MV-4-11 (cell line): ENCODE measurements around the gene CIC.
"Not testable (repeated sequence)": the region's sequence is repeated elsewhere in the genome, so short reads cannot be mapped to it uniquely, and the experiment has no call there.

Source experiments
- DNase-seq: peaks from one replicate; lab custom pipeline; 2025; lab: John Stamatoyannopoulos, UW

Gene CIC

DNA sequence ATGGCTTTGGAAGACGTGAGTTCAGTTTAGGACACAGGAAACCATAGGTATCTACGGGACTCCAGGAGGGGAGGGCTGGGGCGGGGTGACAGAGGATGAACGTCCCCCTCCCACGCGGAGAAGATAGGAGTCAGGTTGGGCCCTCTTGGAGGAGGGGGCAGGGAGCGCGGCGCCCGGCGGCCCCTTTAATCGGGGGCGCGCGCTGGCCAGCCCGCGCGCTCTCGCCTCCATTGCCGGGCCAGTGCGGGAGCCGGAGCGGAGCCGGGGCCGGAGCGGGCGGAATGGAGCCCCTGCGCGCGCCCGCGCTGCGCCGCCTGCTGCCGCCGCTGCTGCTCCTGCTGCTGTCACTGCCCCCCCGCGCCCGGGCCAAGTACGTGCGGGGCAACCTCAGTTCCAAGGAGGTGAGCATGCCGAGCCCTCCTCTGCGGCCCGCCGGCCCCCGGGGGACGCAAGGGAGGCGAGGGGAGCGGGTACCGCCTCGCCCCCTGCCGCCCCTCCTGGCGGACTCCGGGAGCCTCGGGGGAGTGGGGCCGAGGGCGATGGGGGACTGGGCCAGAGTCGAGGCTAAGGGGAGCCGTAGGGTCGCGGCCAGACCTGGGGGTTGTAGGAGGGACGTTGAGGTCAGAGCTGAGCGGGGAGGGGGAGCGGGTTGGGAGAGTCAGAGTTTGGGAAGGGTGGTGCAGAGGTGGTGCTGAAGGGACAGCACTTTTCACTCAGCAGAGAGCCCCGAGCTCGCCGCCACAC is 44.2 kb downstream of the CIC start, which contains the start of gene TMEM145:
TMEM145 (plus strand) TSS at position 214 of the 744 bp plus-strand sequence; CDS start at position 282, 68 bp downstream.
- peak; percentile 46 for DNase-seq

DNA sequence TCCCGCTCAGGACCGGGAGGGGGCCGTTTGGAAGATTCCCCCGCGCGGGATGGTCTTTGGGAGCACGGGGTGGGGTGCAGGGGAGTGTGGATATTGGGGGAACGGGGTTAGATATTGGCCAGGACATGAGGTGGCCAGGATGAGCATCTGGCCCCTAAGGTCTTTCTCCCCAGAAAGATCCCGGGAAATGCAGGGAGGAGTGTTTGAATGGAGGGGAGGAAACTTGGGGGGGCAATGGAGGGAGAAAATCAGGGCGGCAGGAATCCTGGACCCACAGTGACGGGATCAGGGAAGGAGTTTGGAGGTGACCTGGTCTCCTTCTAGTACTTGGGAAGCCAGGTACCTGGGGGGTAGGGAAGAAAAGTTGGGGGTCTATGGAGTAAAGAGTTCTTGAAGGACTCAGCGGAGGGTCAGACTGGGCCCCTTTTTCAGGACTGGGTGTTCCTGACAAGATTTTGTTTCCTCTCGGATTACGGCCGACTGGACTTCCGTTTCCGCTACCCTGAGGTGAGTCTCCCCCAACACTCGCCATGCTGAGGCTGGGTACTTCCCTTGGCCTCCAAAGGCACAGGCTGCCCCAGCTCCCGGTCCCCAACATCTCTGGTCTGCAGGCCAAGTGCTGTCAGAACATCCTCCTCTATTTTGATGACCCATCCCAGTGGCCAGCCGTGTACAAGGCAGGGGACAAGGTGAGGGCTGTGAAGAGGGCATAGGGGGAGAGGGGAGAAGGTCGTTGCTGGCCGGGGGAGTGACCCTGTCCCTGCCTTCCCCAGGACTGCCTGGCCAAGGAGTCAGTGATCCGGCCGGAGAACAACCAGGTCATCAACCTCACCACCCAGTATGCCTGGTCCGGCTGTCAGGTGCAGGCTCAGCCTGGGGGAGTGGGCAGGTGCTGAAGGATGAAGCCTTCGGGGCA is 45.0 kb downstream of the CIC start:
- no peak for DNase-seq

DNA sequence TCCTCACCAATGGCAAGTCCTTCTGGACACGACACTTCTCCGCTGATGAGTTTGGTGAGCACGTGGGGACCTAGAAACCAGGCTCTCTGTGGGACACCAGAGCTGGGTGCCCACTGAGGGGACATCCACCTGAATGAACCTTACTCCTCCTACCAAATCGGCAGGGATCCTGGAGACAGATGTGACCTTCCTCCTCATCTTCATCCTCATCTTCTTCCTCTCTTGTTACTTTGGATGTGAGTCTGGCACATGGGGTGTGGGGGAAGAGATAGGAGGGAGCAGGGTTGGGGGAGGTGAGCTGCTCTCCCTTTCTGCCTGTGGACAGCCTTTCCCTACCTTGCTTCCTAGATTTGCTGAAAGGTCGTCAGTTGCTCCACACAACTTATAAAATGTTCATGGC is 46.0 kb downstream of the CIC start:
- DNase-seq: no peak

DNA sequence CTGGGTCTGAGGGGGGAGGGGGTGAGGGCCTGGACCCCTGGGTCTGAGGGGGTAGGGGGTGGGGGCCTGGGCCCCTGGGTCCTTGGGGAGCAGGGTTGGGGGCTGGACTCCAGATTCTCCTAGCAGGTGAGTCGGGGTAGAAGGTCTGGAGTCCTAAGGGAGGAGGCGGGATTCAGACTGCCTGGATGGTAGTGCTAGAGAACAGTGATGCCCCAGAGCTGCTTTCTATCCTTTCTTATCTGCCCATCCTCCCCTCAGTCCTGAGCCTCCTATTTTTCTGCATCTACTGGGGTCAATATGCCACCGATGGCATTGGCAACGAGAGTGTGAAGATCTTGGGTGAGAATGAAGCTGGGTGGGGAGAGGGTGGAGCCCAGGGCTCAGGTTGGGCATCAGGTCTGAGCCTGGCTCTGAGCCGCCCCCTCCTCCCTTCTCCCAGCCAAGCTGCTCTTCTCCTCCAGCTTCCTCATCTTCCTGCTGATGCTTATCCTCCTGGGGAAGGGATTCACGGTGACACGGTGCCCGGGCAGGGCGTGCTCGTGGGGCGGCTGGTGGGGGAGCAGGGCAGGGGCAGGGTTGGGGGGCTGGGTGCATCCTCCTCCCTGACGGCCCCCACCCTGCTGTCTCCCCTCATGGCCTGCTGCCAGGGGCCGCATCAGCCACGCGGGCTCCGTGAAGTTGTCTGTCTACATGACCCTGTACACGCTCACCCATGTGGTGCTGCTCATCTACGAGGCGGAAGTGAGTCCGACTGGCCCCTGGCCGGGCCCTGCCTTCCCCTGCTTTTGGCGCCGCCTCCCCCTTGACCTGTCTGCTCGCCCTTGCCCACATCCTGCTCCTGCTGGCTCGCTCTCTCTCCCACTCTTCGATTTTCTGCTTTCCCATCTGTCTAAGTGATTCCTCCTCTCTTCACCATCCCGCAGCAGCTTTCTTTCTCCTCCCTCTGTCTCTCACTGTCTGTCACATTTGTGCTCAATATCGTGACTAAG is 47.5 kb downstream of the CIC start:
- DNase-seq: peak; percentile 83

DNA sequence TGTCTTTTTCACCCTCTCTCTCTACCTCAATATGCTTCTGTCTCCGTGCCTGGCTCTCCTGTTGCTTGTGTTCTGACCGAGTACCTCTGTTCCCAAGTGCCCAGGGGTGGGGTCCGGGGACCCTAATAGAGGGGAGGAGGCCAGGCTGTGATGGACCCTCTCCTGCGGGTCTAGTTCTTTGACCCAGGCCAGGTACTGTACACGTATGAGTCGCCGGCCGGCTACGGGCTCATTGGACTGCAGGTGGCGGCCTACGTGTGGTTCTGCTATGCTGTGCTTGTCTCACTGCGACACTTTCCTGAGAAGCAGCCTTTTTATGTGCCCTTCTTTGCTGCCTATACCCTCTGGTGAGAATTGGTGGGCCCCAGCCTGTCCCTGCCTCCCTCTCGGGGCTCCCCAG is 48.5 kb downstream of the CIC start:
- DNase-seq: no peak

DNA sequence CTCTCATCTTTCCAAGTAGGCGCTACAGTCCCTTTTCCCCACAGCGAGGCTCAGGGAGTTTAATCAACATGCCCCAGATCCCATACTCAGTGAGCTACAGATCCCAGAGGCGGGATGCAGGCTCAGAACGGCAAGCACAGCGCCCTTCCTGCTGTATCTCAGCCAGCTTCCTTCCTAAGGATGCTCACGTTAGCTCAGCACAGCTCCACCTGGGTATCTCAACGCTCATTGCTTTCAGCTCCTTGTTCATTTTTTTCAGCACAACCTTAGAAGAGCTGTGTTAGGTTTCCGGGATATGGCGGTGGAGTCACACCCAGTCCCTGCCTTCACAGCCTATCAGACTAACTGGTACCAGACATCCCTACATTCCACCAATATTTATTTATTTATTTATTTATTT is 53.3 kb downstream of the CIC start:
- no peak for DNase-seq

DNA sequence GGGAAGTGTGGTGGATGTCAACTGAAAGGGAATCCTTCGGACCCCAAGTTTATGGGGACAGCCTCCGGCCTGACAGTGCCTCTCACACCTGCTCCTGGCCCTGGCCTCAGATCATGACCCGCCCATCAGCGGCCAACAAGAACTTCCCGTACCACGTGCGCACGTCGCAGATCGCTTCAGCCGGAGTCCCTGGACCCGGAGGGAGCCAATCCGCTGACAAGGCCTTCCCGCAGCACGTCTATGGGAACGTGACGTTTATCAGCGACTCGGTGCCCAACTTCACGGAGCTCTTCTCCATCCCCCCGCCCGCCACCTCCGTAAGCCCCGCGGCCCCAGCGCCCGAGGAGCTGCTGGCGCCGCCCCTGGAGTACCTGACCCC is 54.4 kb downstream of the CIC start:
- DNase-seq: no peak

DNA sequence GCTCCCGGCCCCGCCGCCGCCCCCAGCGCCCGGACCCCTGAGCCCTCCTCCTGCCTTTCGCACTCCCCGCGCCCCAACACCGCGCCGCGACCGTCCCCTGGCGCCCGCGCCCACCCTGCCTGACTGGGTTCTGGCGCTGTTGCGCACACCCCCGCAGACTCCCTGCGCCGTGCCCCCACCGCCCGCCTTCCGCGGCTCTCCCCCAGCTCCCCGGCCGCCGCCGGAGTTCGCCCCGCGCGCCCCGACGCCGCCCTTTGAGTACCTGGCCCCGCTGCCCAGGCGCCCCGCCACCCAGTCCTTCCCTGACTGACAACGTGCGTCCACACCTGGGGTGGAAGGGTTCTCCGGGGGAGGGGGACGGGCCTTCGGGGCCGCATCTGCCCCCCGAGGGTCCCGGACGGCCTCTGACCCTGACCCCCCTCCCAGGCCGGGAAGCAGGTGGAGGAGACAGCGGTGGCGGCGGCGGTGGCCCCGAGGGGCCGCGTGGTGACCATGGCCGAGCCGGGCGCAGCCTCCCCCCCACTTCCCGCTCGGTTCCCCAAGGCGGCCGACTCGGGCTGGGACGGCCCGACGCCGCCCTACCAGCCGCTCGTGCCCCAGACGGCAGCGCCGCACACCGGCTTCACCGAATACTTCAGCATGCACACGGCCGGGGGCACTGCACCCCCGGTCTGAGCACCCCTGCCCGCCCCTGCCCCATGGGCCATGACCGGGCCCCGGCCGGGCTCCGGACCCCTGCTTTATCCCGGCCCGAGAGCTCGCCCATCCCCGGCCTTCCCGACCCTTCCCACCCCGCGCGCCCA is 55.0 kb downstream of the CIC start:
- DNase-seq: no peak

DNA sequence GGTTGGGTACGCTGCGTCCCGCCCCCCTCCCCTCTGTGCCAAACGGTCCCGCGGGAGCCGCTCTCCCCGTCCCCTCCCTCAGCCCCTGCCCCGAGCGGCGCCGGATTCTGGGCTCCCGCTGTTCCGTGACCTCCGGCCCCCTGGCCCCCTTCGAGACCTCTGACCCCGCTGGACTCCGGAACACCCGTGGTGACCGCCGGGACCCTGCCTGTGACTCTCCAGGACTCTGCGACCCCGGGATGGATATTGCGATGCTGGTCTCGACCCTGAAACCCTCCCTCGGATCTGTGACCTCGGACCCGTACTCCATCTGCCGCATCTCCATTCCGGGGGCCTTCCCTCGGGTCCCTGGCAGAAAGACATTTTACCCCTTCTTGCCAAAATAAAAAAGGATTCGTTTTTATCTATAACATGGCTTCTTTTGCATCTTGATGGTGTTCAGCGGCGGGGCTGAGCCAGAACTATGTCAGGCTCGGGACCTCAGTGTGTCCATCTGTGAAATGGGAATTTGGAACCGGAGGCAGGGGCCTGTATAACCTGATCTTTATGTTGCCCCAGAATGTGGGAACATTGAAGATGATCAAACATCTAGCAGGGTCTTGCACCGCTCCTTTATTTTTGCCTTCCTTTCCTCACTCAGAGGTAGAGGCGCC is 55.7 kb downstream of the CIC start:
- DNase-seq: no peak

DNA sequence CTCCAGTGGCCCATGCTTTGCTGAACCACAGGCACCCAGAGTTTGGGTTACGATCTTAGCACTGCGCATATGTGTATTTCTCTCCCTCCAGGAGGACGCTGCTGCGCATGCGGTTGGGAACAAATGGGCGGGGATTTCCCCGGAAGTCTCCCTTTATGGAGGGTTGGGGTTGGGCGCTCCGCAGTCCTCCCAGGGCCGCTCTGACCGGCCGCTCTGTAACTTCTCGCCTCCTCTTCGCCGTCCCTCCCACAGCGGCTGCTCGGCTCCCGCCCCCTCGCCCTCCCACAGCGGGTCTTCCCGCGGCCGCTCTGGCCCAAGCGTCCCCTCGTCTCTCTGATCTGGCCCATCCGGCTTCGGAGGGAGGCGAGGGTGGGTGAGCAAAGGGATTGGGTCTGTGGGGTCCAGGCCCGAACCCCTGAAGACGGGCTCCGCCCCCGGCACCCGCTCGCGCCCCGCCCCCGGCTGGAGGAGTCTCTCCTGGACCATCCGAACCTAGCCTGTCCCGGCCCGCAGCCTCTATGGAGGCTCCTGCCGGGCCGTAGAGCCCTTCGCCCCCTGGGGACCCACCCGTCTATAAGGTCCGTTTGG is 56.4 kb downstream of the CIC start, which contains the start of gene MEGF8:
MEGF8 (plus strand) TSS at position 328 of the 588 bp plus-strand sequence. CDS start 609 bp downstream, outside the sequence.
- DNase-seq: peak; percentile 100

DNA sequence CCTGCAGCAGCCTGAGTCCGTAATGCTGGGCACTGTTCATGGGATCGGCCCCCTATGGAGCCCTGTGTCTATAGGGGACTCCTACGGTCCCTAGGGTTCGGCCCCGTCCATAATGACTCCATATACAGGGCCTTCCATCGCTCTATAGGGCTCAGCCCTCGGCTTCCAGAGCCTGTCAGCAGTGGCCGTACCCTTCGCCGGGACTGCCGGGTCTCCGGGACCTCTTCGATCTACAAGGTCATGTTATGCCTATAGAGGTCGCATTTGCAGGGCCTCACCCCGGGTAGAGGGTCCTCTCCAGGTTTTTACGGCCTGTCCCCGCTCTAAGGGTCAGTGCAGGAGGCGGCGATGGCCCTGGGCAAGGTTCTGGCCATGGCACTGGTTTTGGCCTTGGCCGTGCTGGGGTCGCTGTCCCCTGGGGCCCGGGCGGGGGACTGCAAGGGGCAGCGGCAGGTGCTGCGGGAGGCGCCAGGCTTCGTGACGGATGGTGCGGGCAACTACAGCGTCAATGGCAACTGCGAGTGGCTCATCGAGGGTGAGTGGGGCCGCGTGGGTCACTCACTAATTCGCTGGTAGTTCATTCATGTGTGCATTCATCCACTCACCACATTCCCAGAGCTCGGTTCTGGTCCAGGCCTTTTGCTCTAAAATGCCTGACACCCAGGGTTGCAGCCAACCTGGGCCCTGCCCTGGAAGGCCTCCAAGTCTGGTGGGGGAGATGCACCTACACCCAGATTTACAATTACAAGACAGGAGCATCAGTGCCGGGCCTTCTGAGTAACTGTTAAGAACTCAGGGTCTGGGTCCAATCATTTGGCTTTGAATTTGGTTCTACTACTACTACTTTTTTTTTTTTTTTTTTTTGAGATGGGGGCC is 57.1 kb downstream of the CIC start:
- peak; percentile 49 for DNase-seq

DNA sequence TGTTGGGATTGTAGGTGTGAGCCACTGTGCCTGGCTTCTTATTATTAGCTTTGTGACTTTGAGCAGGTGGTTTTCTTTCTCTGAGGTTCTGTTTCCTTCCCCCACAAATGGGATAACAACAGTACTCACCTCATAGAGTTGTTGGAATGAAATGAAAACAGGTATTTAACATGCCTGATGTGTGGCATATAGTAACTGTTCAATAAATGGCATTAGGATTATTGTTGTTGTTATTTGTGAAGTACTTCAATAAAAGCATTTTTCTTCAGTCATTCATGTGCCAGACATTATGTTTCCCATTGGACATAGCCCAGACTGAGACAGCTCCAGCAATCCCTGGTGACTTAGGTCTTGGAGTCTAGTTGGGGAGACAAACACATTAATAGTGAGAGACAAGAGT is 57.9 kb downstream of the CIC start:
- no peak for DNase-seq

DNA sequence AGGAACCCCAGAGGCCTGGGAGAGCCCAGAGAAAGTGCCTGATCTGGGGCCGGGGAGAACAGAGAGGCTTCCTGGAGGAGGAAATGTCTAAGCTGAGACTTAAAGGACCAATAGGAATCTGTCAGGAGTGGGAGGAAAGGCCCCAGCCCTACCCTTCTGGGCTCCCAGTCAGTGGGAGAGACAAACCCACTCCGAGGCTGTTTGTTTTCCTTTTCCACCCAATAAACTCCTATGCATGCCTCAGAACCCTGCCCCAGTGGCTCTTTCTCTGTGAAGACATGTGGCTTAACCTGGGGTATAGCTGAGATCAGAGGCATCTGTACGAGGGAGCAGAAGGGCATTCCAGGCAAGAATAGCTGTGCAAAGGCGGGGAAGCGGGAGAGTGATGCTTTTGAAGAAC is 58.3 kb downstream of the CIC start:
- DNase-seq: no peak

DNA sequence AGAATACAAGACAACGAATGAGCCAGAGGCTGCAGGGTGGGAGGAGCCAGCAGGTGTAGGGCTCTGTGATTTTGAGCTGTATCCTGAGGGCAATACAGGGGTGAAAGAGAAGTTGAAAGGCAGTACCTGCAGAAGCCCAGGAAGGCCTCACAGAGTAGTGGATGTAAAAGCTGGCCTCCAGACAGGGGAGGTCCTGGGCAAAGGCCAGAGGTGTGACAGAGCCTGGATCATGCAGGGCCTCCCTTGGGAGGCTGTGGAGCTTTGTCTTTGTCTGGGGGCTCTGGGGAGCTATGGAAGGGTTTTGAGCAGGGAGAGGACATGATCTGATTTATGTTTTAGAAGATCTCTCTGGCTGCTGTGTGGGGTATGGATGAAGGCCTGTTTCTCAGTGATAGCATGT is 59.1 kb downstream of the CIC start:
- no peak for DNase-seq

DNA sequence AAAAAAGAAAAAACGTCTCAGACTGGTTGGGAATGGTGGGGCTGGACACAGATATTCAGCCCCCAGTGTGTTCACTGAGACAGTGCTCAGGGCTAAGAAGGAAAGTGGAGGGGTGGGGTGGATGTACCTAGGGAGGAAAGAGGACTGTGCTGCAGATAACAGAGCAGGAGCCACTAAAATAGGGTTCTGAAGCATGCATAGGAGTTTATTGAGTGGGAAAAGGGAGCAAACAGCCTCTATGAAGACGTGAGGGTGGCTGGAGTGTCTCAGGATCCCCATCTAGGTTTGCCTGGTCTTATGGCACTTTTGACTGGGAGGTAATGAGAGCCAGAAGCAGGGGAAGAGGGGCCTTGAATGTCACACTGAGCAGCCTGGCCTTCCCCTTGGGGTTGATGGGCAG is 59.8 kb downstream of the CIC start:
- DNase-seq: no peak

DNA sequence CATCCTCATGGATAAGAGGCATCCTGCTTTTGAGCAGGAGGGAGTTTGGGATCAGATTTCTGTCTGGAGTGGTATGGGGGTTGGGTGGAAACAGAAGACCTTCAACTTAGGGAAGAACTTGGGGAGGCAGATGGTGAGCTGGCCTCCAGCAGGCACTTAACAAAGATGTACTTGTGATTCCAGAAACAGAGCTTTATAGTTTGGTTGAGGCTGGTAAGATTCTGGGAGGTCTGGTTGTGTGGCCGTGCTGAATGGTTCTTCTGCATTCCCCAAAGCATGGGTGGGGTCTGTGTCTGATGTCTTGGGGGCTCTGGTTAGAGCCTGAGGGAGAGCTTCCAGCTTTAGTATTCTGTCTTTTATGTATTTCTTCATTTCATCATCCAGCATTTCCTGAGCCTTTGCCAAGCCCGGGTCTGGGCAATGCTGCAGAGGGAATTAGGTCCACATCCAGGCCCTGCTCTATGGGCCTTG is 61.2 kb downstream of the CIC start:
- DNase-seq: no peak

DNA sequence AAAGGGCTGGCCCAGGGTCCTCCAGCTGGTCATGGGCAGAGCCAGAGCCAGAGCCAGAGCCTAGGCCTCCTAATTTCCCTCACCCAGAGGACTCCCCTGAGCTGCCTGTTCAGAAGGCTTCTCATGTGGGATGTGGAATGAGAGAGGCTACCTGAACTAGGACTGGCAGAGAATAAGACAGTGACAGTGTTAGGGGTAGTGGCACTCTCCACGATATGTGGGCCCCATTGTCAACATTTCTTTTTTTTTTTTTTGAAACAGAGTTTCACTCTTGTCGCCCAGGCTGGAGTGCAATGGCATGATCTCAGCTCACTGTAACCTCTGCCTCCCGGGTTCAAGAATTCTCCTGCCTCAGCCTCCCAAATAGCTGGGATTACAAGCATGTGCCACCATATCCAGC is 62.3 kb downstream of the CIC start:
- DNase-seq: not testable (repeated sequence)

DNA sequence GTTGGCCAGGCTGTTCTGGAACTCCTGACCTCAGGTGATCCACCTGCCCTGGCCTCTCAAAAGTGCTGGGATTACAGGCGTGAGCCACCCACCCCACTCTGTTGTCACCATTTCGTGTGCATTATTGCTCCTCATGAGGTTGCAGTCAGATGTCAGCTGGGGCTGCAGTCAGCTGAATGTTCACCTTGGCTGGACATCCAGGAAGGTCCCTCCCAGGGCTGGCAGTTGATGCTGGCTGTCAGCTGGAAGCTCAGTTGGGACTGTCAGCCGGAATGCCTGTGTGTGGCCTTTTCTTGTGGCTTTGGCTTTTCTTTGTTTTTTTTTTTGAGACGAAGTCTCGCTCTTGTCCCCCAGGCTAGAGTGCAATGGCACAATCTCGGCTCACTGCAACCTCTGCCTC is 63.0 kb downstream of the CIC start:
- DNase-seq: no peak

DNA sequence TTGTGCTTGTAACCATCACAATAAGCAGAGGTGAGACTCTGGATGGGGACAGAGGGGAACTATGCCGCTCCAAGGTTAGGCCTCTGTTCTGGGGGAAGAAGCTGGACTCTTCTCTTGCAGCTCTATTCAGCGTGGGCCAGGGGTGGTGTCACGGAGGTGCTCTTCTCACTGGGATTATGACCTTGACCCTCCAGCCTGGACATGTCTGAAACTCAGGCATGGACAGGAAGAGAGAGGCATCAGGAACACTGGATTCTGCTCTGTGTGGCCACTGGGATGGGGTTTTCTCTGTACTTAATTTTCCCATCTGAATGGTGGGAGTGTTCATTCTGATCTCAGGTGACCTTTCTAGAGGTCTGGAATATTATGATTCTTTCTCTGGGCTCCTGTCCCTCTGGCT is 64.0 kb downstream of the CIC start:
- no peak for DNase-seq
